ENCODE results near the gene PPM1K.

- TF ChIP-seq POLR2A (IDR thresholded peaks at IDR 0.05; ENCODE audit: low read depth, low read length) (no peak), POLR2AphosphoS5 (IDR thresholded peaks at IDR 0.05; ENCODE audit: low read depth, low read length) (no peak), TAF1 (IDR thresholded peaks at IDR 0.05; ENCODE audit: borderline replicate concordance, low read depth, low read length) (no peak)
Measured at GRCh38 chr4:88244816-88245579, 39.4 kb downstream of the PPM1K start.
